H1 (cell line): ENCODE data around the gene KCNJ4. TPM values are rescaled to one million over a fixed set of nuclear protein-coding genes. Genes with fewer than 3 reads are reported as not detected.

ENCODE experiments used
- CTCF ChIA-PET: fragments of 300-600 bp; sonication (Branson Sonifier 250); formaldehyde crosslinking; loops from one replicate; lab custom pipeline; 2021; ENCODE audit not compliant: partially characterized antibody; lab: Charles Lee
- POLR2A ChIA-PET: fragments of 300-600 bp; sonication (Branson Sonifier 250); formaldehyde crosslinking; loops from one replicate; lab custom pipeline; 2021; ENCODE audit warnings: inconsistent platforms; ENCODE audit not compliant: partially characterized antibody; lab: Charles Lee
- DNase-seq, 2 experiments: peaks; one replicate each; pipeline versions ENCODE4 v3.0.0 to v3.0.0-alpha.2; 2010 to 2022; ENCODE audit warnings: low spot score in 2 of 2, low read depth in 1 of 2, mixed read lengths in 1 of 2
- FAIRE-seq: peaks from 2 replicates; lab custom pipeline; 2011; peaks lifted over from hg19 to GRCh38; lab: Jason Lieb, UNC
- H2AFZ ChIP-seq: 2 replicates; pipeline ENCODE4 v1.8.1; 2012; ENCODE audit warnings: low read length, inconsistent platforms
- H2AK5ac ChIP-seq: 2 replicates; pipeline ENCODE4 v1.6.1; 2013; ENCODE audit warnings: low read depth, low read length
- H2BK120ac ChIP-seq: replicated peaks from 2 replicates; pipeline ENCODE3; 2013; ENCODE audit warnings: low read depth, low read length, inconsistent platforms
- H2BK12ac ChIP-seq: 2 replicates; pipeline ENCODE4 v1.6.1; 2013; ENCODE audit warnings: low read depth, low read length
- H2BK15ac ChIP-seq: 2 replicates; pipeline ENCODE4 v1.6.1; 2013; ENCODE audit warnings: low read length
- H2BK20ac ChIP-seq: 2 replicates; pipeline ENCODE4 v1.6.1; 2013; ENCODE audit warnings: low read length
- H2BK5ac ChIP-seq: 2 replicates; pipeline ENCODE4 v1.6.1; 2013; ENCODE audit warnings: low read depth, low read length
- H3K14ac ChIP-seq: 2 replicates; pipeline ENCODE4 v1.6.1; 2013; ENCODE audit warnings: inconsistent platforms; ENCODE audit not compliant: insufficient read length
- H3K18ac ChIP-seq: 2 replicates; pipeline ENCODE4 v1.6.1; 2013; ENCODE audit warnings: low read length; ENCODE audit errors: extremely low read depth
- H3K23ac ChIP-seq: 2 replicates; pipeline ENCODE4 v1.6.1; 2013; ENCODE audit warnings: inconsistent platforms; ENCODE audit not compliant: insufficient read length
- H3K23me2 ChIP-seq: 2 replicates; pipeline ENCODE4 v1.6.1; 2013; ENCODE audit warnings: low read depth, low read length
- H3K27ac ChIP-seq: 2 replicates; pipeline ENCODE4 v1.6.1; 2011; ENCODE audit warnings: low read depth, low read length, inconsistent platforms
- H3K27me3 ChIP-seq, 4 experiments: replicated peaks in 1 of 4; 1 replicate in 1 of 4; 2 replicates in 3 of 4; pipeline versions ENCODE4 v1.6.1 to v1.8.1; 2011 to 2013; ENCODE audit warnings: low read length in 3 of 4, mild to moderate bottlenecking in 3 of 4, inconsistent platforms in 2 of 4, mixed read lengths in 2 of 4, moderate library complexity in 1 of 4; ENCODE audit not compliant: control insufficient read depth in 3 of 4, insufficient read depth in 3 of 4; ENCODE audit errors: extremely low read depth in 1 of 4
- H3K36me3 ChIP-seq, 4 experiments: 2 replicates each; pipeline versions ENCODE4 v1.6.1 to v1.8.1; 2011 to 2013; ENCODE audit warnings: mild to moderate bottlenecking in 4 of 4, low read length in 3 of 4, moderate library complexity in 2 of 4, control low read depth in 1 of 4, inconsistent platforms in 1 of 4; ENCODE audit not compliant: insufficient read depth in 4 of 4, control insufficient read depth in 2 of 4
- H3K4ac ChIP-seq: replicated peaks from 2 replicates; pipeline ENCODE3; 2013; ENCODE audit warnings: low read length, low read depth, mixed read lengths, inconsistent platforms; ENCODE audit not compliant: insufficient read length
- H3K4me1 ChIP-seq, 4 experiments: replicated peaks in 1 of 4; 1 replicate in 1 of 4; 2 replicates in 3 of 4; pipeline versions ENCODE4 v1.6.1 to v1.8.1; 2011 to 2013; ENCODE audit warnings: low read length in 3 of 4, inconsistent platforms in 2 of 4, mixed read lengths in 1 of 4; ENCODE audit not compliant: insufficient read depth in 4 of 4, control insufficient read depth in 3 of 4
- H3K4me2 ChIP-seq, 2 experiments: 2 replicates each; pipeline versions ENCODE4 v1.6.1 to v1.8.1; 2011 to 2013; ENCODE audit warnings: low read depth in 2 of 2, low read length in 2 of 2, control low read depth in 1 of 2, inconsistent platforms in 1 of 2, mild to moderate bottlenecking in 1 of 2; ENCODE audit not compliant: insufficient read depth in 1 of 2
- H3K4me3 ChIP-seq, 4 experiments: fragments of 200-600, 300-600 bp in 1 of 4; sonication (generic), shearing (Covaris generic), sonication (Bioruptor Twin) in 1 of 4; 2 replicates each; pipeline versions ENCODE4 v1.5.1 to v1.8.1; 2011 to 2016; ENCODE audit warnings: low read length in 4 of 4, low read depth in 3 of 4, control low read depth in 2 of 4, inconsistent platforms in 2 of 4, mild to moderate bottlenecking in 2 of 4, mixed read lengths in 1 of 4, moderate library complexity in 1 of 4; ENCODE audit not compliant: insufficient read depth in 2 of 4; ENCODE audit errors: extremely low read depth in 1 of 4
- H3K56ac ChIP-seq: replicated peaks from 2 replicates; pipeline ENCODE3; 2013; ENCODE audit warnings: low read depth, mild to moderate bottlenecking, mixed read lengths, low read length, inconsistent platforms; ENCODE audit not compliant: insufficient read length
- H3K79me1 ChIP-seq: 2 replicates; pipeline ENCODE4 v1.6.1; 2013; ENCODE audit warnings: low read depth, low read length, control low read depth
- H3K79me2 ChIP-seq, 2 experiments: 2 replicates each; pipeline versions ENCODE4 v1.6.1 to v1.8.1; 2012 to 2013; ENCODE audit warnings: low read length in 2 of 2, mild to moderate bottlenecking in 2 of 2, inconsistent platforms in 1 of 2; ENCODE audit not compliant: insufficient read depth in 2 of 2, control insufficient read depth in 1 of 2
- H3K9ac ChIP-seq, 4 experiments: replicated peaks in 1 of 4; 1 replicate in 1 of 4; 2 replicates in 3 of 4; pipeline versions ENCODE4 v1.6.1 to v1.8.1; 2011 to 2013; ENCODE audit warnings: low read depth in 3 of 4, low read length in 3 of 4, control low read depth in 2 of 4, mild to moderate bottlenecking in 2 of 4, moderate library complexity in 2 of 4, inconsistent platforms in 1 of 4; ENCODE audit errors: extremely low read depth in 1 of 4
- H3K9me3 ChIP-seq, 2 experiments: 2 replicates each; pipeline versions ENCODE4 v1.6.1 to v1.8.1; 2012 to 2013; ENCODE audit warnings: mild to moderate bottlenecking in 2 of 2, moderate library complexity in 2 of 2, control low read depth in 1 of 2, inconsistent platforms in 1 of 2, low read depth in 1 of 2, low read length in 1 of 2, mixed read lengths in 1 of 2; ENCODE audit not compliant: insufficient read depth in 2 of 2
- H4K20me1 ChIP-seq, 2 experiments: replicated peaks in 1 of 2; 2 replicates each; pipeline versions ENCODE3 to v1.8.1; 2011 to 2013; ENCODE audit warnings: inconsistent platforms in 2 of 2, low read length in 2 of 2, mild to moderate bottlenecking in 1 of 2; ENCODE audit not compliant: insufficient read depth in 2 of 2, control insufficient read depth in 1 of 2
- H4K5ac ChIP-seq: 2 replicates; pipeline ENCODE4 v1.6.1; 2013; ENCODE audit warnings: low read length, low read depth, mixed read lengths, inconsistent platforms; ENCODE audit not compliant: insufficient read length
- H4K8ac ChIP-seq: 2 replicates; pipeline ENCODE4 v1.8.0; 2013; ENCODE audit warnings: mild to moderate bottlenecking, moderate library complexity, low read length, inconsistent platforms; ENCODE audit not compliant: insufficient read depth; ENCODE audit errors: extremely low read depth
- H4K91ac ChIP-seq: replicated peaks from 2 replicates; pipeline ENCODE3; 2013; ENCODE audit warnings: low read length, mixed read lengths, inconsistent platforms; ENCODE audit not compliant: insufficient read length
- ASH2L ChIP-seq: fragments of 200-600, 300-600 bp; sonication (generic); IDR thresholded peaks from one replicate; pipeline ENCODE4 v1.7.1; 2017; ENCODE audit warnings: low read length
- ATF3 ChIP-seq: IDR thresholded peaks from 2 replicates; pipeline ENCODE4 v1.6.1; 2011; ENCODE audit warnings: low read depth, mild to moderate bottlenecking, low read length; ENCODE audit not compliant: insufficient read depth
- CEBPB ChIP-seq: IDR thresholded peaks from 2 replicates; pipeline ENCODE4 v1.6.1; 2012; ENCODE audit warnings: low read depth, low read length
- CTCF ChIP-seq, 3 experiments: IDR thresholded peaks; 1 replicate in 2 of 3; 2 replicates in 1 of 3; pipeline versions ENCODE4 v1.5.1 to v1.6.1; 2011; ENCODE audit warnings: low read length in 3 of 3, mild to moderate bottlenecking in 3 of 3, inconsistent platforms in 2 of 3, low read depth in 1 of 3, moderate library complexity in 1 of 3; ENCODE audit not compliant: insufficient read depth in 1 of 3; ENCODE audit errors: control extremely low read depth in 1 of 3
- JUN ChIP-seq: IDR thresholded peaks from 2 replicates; pipeline ENCODE4 v1.6.1; 2011; ENCODE audit warnings: low read depth, mild to moderate bottlenecking, improper control_type of control experiment, low read length
- JUND ChIP-seq: IDR thresholded peaks from 2 replicates; pipeline ENCODE4 v1.6.1; 2011; ENCODE audit warnings: mild to moderate bottlenecking, improper control_type of control experiment, low read length
- KDM4A ChIP-seq: IDR thresholded peaks from one replicate; pipeline ENCODE4 v1.7.1; 2012; ENCODE audit warnings: low read depth, mild to moderate bottlenecking, moderate library complexity, low read length, inconsistent platforms; ENCODE audit not compliant: severe bottlenecking
- RAD21 ChIP-seq, 2 experiments: IDR thresholded peaks in 1 of 2; conservative IDR thresholded peaks in 1 of 2; 2 replicates each; pipeline ENCODE4 v1.6.1; 2011; ENCODE audit warnings: low read depth in 2 of 2, low read length in 2 of 2, improper control_type of control experiment in 1 of 2, inconsistent platforms in 1 of 2, mild to moderate bottlenecking in 1 of 2, moderate library complexity in 1 of 2
- SIRT6 ChIP-seq: IDR thresholded peaks from one replicate; pipeline ENCODE4 v1.7.1; 2012; ENCODE audit warnings: low read length, inconsistent platforms
- SP4 ChIP-seq: IDR thresholded peaks from 2 replicates; pipeline ENCODE4 v1.6.1; 2012; ENCODE audit warnings: low read length, inconsistent platforms
- TCF12 ChIP-seq: IDR thresholded peaks from 2 replicates; pipeline ENCODE4 v1.6.1; 2011; ENCODE audit warnings: low read depth, mild to moderate bottlenecking, low read length
- WGBS, 2 experiments: shearing (Covaris generic) in 1 of 2; methylation state at CpG; one replicate each; pipeline versions ENCODE4 v1.1.6 to v1.1.7; 2013 to 2015; ENCODE audit warnings: low lambda C conversion rate in 2 of 2, mixed read lengths in 2 of 2, inconsistent platforms in 1 of 2, low coverage in 1 of 2, missing lambda C conversion rate in 1 of 2; ENCODE audit not compliant: insufficient replicate concordance in 2 of 2, insufficient coverage in 1 of 2, insufficient read length in 1 of 2; ENCODE audit errors: extremely low coverage in 1 of 2, missing lambda C conversion rate in 1 of 2; 5-methylcytosine and 5-hydroxymethylcytosine counted together
- polyA plus RNA-seq, 7 experiments: library from polyadenylated mRNA; depleted of rRNA in 3 of 7; stranded (reverse) in 5 of 7; unstranded in 2 of 7; fragments of >200 nt in 5 of 7; fragments of 200-250 nt in 2 of 7; gene quantifications; 1 replicate in 5 of 7; 2 replicates in 1 of 7; 4 replicates in 1 of 7; pipeline versions ENCODE4 v1.2.1 to v1.2.3, GENCODE V29; 2011 to 2013; ENCODE audit warnings: missing spikeins in 2 of 7, mixed read lengths in 2 of 7
- total RNA-seq: library from RNA; stranded (reverse); fragmentation: NEBNext Ultra II Directional; extraction: Animal tissue kit (Norgen Biotek cat#: 25700); gene quantifications from 2 replicates; pipeline ENCODE4 v1.2.1, GENCODE V29; 2021

Gene KCNJ4
- total and polyA plus RNA-seq, 2 of the 8 experiments (the other 6 are each of a cell fraction or from before 2014, with no cell fraction given) = 1.4 to 2.2 TPM

- H4K91ac ChIP-seq = no peak overlapping the region
- H4K20me1 ChIP-seq = peaks cover 5 to 10% of the 10 kb centered on the region in 2 experiments
- no peaks in the 10 kb centered on the region for H3K27me3 ChIP-seq
- H4K5ac ChIP-seq = no peak overlapping the region
- H2BK15ac ChIP-seq = no peak overlapping the region
- peaks cover 0 to 36% of the 10 kb centered on the region in 2 experiments; a peak in 2 of 4 replicates for H3K79me2 ChIP-seq
- no peak overlapping the region for H3K4ac ChIP-seq
- H3K4me1 ChIP-seq = peaks cover 0 to 3% (median 2%) of the 10 kb centered on the region in 4 experiments; a peak in 3 of 7 replicates
- no peak overlapping the region for H3K27ac ChIP-seq
- no peak overlapping the region for H2AFZ ChIP-seq
- H2BK12ac ChIP-seq = no peak overlapping the region
- CTCF ChIA-PET = interaction anchor here (0.6 to 1.7 kb wide), 9 partner anchors 9 to 1984 kb away, joined by 3 to 9 read pairs (median 3); no protein-coding TSS in a partner anchor
- H3K4me3 ChIP-seq = no peak overlapping the region
- no peak overlapping the region for H2AK5ac ChIP-seq
- DNase-seq (no peak), FAIRE-seq (no peak)
- no peak overlapping the region for H3K56ac ChIP-seq
- H3K18ac ChIP-seq = no peak overlapping the region
- peaks cover 61 to 100% (median 94%) of the 10 kb centered on the region in 4 experiments for H3K36me3 ChIP-seq
- WGBS, 2 experiments = 97% methylated on average over 12 of the region's 12 CpGs; no CpG with 5 or more reads in 1 of the 2 experiments
- H2BK5ac ChIP-seq = no peak overlapping the region
- H2BK120ac ChIP-seq = no peak overlapping the region
- H3K9me3 ChIP-seq = no peaks in the 10 kb centered on the region
- H3K14ac ChIP-seq = no peak overlapping the region
- no peak overlapping the region for H3K4me2 ChIP-seq
- H3K79me1 ChIP-seq = no peaks in the 10 kb centered on the region; the same call in 1 of the 2 replicates
- H2BK20ac ChIP-seq = no peak overlapping the region
- no peaks in the 10 kb centered on the region for H3K23me2 ChIP-seq
- no peak overlapping the region for H4K8ac ChIP-seq
- no peak overlapping the region for H3K23ac ChIP-seq
- H3K9ac ChIP-seq = no peak overlapping the region
- POLR2A ChIA-PET = interaction anchor here (0.8 to 40.8 kb wide), 8 partner anchors 5 to 82 kb away, joined by 3 to 1102 read pairs (median 6); partner anchors contain the start of genes DMC1 and KDELR3
- TF ChIP-seq JUN (no peak), ATF3 (no peak), JUND (no peak), ASH2L (no peak), CTCF (IDR thresholded peaks at IDR 0.05; ENCODE audit: control extremely low read depth in 1 of 3, insufficient read depth in 1 of 3, low read depth in 1 of 3, low read length in 3 of 3) (peak in 1 of 3 experiments; percentile 12; a peak in 1 of 4 replicates), CEBPB (no peak), TCF12 (no peak), KDM4A (no peak), RAD21 (IDR thresholded peaks at IDR 0.05 in 1 of 2, conservative IDR thresholded peaks at IDR 0.05 in 1 of 2; ENCODE audit: low read depth in 2 of 2, low read length in 2 of 2) (peak in 1 of 2 experiments; percentile 29; a peak in 2 of 4 replicates), SP4 (no peak), SIRT6 (no peak)
Measured at GRCh38 chr22:38494939-38495338, 39.9 kb upstream of the KCNJ4 start.
